ENCODE measurements around the gene THRAP3.

The THRAP3 gene

GRCh38 chr1:36301220-36301619 is 77.0 kb downstream of the THRAP3 start:
- no peak for DNase-seq (ENCODE audit: low spot score)

- no peak for DNase-seq (ENCODE audit: low spot score)
Measured at GRCh38 chr1:36303244-36303643, 79.0 kb downstream of the THRAP3 start.

- DNase-seq (ENCODE audit: low spot score), result no peak
Measured at GRCh38 chr1:36303650-36304360, 79.6 kb downstream of the THRAP3 start.

- no peak for DNase-seq (ENCODE audit: low spot score)
Measured at GRCh38 chr1:36304521-36304920, 80.3 kb downstream of the THRAP3 start.

- DNase-seq (ENCODE audit: low spot score), result no peak
Measured at GRCh38 chr1:36304970-36305914, 81.0 kb downstream of the THRAP3 start.

- DNase-seq (ENCODE audit: low spot score), result no peak
Measured at GRCh38 chr1:36305915-36306209, 81.6 kb downstream of the THRAP3 start.

GRCh38 chr1:36306210-36306901 is 82.1 kb downstream of the THRAP3 start, which contains the start of gene SH3D21:
Gene SH3D21 (plus strand): TSS chr1:36306368. CDS start chr1:36306421, 53 bp downstream.
- no peak for DNase-seq (ENCODE audit: low spot score)

GRCh38 chr1:36306902-36307456 is 82.7 kb downstream of the THRAP3 start:
- peak; percentile 97 for DNase-seq (ENCODE audit: low spot score)

GRCh38 chr1:36307601-36308330 is 83.5 kb downstream of the THRAP3 start:
- DNase-seq (ENCODE audit: low spot score), result no peak

- no peak for DNase-seq (ENCODE audit: low spot score)
Measured at GRCh38 chr1:36309397-36309796, 85.2 kb downstream of the THRAP3 start.

- no peak for DNase-seq (ENCODE audit: low spot score)
Measured at GRCh38 chr1:36320291-36320761, 96.1 kb downstream of the THRAP3 start.

- no peak for DNase-seq (ENCODE audit: low spot score)
Measured at GRCh38 chr1:36320767-36321118, 96.5 kb downstream of the THRAP3 start.

GRCh38 chr1:36321119-36321951 is 97.1 kb downstream of the THRAP3 start:
- DNase-seq (ENCODE audit: low spot score), result peak; percentile 93

GRCh38 chr1:36322041-36322785 is 98.0 kb downstream of the THRAP3 start:
- DNase-seq (ENCODE audit: low spot score), result no peak

- peak; percentile 54 for DNase-seq (ENCODE audit: low spot score)
Measured at GRCh38 chr1:36322786-36323635, 98.8 kb downstream of the THRAP3 start.

- DNase-seq (ENCODE audit: low spot score), result peak; percentile 86
Measured at GRCh38 chr1:36323636-36324352, 99.6 kb downstream of the THRAP3 start, which contains the start of gene EVA1B. Gene EVA1B (minus strand): TSS chr1:36323645. CDS start chr1:36323037, 608 bp downstream.

GRCh38 chr1:36324353-36324703 is 100.1 kb downstream of the THRAP3 start:
- DNase-seq (ENCODE audit: low spot score), result no peak

- no peak for DNase-seq (ENCODE audit: low spot score)
Measured at GRCh38 chr1:36326499-36326898, 102.3 kb downstream of the THRAP3 start.

Data from AG08395 (cell line).